AG09309 (cell line): ENCODE results near the gene TRMT2A.
A peak's percentile ranks its signal among the peaks of the same experiment; 100 is the strongest.

ENCODE experiments used
- DNase-seq: peaks from one replicate; pipeline ENCODE4 v3.0.0-alpha.2; 2010; ENCODE audit warnings: low read depth
- H3K4me3 ChIP-seq: 2 replicates; pipeline ENCODE4 v1.5.1; 2011; ENCODE audit warnings: mild to moderate bottlenecking, low read depth, low read length, moderate library complexity; ENCODE audit not compliant: control insufficient read depth
- CTCF ChIP-seq: IDR thresholded peaks from 2 replicates; pipeline ENCODE4 v1.5.1; 2011; ENCODE audit warnings: mild to moderate bottlenecking, low read depth, low read length, inconsistent platforms; ENCODE audit not compliant: insufficient read depth, control insufficient read depth; ENCODE audit errors: missing control alignments

The TRMT2A gene, protein sequence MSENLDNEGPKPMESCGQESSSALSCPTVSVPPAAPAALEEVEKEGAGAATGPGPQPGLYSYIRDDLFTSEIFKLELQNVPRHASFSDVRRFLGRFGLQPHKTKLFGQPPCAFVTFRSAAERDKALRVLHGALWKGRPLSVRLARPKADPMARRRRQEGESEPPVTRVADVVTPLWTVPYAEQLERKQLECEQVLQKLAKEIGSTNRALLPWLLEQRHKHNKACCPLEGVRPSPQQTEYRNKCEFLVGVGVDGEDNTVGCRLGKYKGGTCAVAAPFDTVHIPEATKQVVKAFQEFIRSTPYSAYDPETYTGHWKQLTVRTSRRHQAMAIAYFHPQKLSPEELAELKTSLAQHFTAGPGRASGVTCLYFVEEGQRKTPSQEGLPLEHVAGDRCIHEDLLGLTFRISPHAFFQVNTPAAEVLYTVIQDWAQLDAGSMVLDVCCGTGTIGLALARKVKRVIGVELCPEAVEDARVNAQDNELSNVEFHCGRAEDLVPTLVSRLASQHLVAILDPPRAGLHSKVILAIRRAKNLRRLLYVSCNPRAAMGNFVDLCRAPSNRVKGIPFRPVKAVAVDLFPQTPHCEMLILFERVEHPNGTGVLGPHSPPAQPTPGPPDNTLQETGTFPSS

DNA sequence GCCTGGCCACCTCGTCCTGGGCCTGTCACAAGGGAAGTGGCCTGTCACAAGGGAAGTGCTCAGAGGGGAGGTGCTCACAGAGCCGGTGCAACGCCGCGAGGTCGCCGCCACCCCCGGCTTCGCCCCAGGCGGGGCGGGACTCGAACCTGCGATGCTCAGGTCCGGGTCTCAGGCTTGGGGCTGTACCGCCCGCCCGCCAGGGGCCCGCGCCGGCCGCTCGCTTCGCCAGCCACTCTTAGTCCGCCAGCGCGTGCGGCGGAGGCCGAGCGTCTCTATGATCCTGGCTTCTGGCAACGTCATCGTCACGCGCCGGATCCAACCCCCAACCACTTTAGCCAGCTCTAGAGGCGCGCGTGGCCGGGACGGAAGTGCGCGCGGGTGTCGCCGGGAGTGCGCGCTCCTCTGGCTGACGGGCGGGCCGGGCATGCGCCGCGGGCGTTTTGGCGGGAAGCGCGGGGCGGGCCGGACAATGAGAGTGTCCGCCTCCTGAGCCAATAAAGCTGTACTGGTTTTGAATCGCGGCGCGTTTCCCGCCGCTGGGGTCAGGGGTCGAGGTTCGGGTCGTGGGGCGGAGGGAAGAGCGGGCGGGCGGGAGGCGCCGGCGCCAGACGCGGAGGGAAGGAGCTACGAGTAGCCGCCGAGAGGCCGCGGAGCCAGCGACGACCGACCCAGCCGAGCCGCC, at the start of gene TRMT2A:
Gene TRMT2A, minus strand, starts transcription at position 276 of the 682 bp plus-strand sequence. CDS start 320 bp downstream, outside the sequence.
- DNase-seq: peak; percentile 87
- TF ChIP-seq CTCF: no peak

GRCh38 chr22:20166703-20167102, 49.7 kb upstream of the TRMT2A start:
- no peak for TF ChIP-seq CTCF
- no peak overlapping the region for H3K4me3 ChIP-seq
- no peak for DNase-seq

More for the DNA sequence above, at the start of gene TRMT2A:
- peak within 1 kb of the TSS; percentile 84 for H3K4me3 ChIP-seq

GRCh38 chr22:20165913-20166312, 48.9 kb upstream of the TRMT2A start:
- no peak for DNase-seq
- TF ChIP-seq CTCF: no peak

DNA sequence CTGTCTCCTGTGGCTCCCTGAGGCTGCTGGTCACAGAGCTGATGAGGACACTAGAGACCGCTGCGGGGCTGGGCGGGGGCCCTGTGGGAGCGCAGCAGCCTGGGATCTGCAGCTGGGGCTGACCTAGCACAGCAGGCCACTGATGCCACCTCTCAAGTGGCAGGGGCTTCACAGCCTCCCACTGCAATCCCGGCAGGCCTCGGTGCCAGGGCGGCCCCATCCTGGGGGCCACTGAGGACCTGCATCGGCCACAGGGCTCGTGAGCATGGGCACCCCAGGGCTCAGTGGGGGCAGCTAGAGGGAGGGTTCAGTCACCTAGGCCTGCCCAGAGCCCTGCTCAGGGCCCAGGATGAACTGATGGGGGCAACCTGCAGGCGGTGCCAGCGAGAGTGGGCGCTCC, 48.4 kb upstream of the TRMT2A start:
- no peak for DNase-seq
- no peak for TF ChIP-seq CTCF
- no peak overlapping the region for H3K4me3 ChIP-seq

More at GRCh38 chr22:20165913-20166312, 48.9 kb upstream of the TRMT2A start:
- no peak overlapping the region for H3K4me3 ChIP-seq

- DNase-seq: no peak
Observed at GRCh38 chr22:20164863-20165262, 47.8 kb upstream of the TRMT2A start.

More at GRCh38 chr22:20164863-20165262, 47.8 kb upstream of the TRMT2A start:
- TF ChIP-seq CTCF: no peak
- no peak overlapping the region for H3K4me3 ChIP-seq
